A204.1 (cell line): ENCODE measurements around the gene BRF1.
"Not testable (repeated sequence)": the region's sequence is repeated elsewhere in the genome, so short reads cannot be mapped to it uniquely, and the experiment has no call there.

Experiments
- FAIRE-seq: peaks from 2 replicates; lab custom pipeline; 2012; peaks lifted over from hg19 to GRCh38; lab: Jason Lieb, UNC

The BRF1 gene

DNA sequence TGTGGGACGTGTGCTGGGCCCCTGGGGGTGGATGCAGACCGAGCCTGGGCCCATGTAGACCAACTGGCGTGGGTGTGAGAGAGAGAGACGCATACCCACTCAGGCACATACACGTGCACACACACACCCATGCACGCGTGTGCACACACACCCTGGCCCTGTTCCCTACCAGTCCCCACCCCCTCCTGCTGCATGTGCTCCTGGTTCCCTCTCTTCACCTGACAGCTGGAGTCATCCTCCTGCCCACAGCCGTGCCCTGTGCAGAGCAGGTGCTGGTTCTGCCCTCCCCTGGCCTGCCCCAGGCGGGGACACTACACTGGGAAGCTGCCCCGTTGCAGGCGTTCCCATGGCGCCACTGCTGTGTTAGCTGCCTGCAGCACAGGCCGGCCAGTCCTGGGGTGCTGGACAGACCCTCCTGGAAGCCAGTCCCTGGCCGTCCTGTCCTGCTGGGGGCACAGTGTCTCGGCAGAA lies 32.3 kb upstream of the BRF1 start:
- FAIRE-seq: no peak

DNA sequence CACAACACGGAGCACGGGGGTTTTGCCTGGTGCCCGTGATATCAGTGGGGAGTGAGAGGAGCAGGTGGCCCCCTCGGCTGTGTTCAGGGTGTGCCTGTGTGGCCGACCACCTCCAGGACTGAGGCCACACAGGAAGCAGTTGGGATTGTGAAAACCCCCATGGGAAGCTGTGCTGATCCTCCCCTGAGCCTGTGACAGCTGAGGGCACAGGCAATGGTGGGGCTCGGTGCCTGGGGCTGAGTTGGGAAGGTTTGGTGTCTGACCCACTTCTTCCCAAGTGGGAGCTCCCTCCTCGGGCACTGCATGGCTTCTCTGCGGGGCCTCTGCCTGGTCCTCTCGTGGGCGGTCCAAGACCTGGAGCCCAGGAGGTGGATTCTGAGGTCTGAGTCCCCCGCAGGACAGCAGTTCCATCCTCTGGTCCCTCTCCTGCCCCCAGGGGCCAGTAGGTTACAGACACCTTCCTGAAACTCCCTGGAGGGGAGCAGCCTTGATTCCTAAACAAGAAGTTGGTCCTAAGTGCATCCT lies 31.6 kb upstream of the BRF1 start:
- FAIRE-seq: no peak

DNA sequence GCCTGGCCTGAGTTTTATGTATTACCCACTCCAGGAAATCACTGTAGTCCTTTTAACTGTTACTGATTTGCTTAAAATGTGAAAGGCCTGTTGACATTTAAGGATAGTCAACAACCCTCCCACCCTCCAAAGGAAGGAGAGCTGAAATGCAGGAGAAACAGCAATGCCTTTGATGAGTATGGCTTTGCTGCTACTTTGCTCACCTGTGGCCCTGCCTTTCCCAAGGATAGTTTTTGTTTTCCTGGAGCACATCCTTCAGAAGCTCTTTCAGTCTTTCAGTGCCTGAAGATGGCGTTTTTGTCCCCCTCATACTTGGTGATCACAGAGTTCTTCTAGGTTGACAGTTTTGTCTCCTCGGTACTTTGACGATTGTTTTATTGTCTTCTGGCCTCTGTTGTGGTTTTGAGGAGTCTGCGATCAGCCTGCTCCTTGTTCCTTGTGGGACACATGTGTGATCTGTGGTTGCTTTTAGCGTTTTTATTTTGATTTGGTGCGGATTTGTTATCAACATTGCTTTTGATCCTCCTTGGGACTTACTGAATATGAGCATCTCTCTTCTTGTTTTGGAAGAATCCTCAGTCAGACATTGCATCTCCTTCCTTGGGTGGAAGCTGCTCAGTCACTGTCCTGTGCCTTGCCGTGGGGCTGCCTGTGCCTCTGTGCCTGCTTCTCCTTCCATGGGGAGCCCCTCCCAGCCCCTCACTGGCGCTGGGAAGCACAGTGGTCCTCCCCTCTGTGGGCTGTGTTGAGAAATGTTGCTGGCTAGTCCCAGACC lies 31.0 kb upstream of the BRF1 start:
- FAIRE-seq: no peak

DNA sequence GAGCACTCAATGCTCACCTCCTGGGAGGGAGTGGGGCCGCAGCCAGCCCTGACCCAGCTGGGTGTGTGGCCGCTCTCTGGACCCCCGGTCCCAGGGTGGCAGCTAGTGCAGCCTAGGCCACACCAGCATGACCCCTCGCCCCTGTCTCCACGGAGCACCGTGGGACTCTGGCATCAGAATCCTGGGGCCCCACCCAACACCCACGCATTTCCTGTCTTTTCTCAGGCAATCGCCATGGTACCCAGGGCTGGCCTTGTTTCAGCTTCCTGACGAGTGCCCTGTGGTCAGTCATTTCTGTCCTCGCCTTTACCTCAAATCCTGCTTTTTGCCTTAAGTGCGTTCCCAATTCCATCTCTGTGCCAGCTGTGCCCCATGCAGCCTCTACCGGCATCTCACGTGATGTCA lies 29.7 kb upstream of the BRF1 start:
- no peak for FAIRE-seq

DNA sequence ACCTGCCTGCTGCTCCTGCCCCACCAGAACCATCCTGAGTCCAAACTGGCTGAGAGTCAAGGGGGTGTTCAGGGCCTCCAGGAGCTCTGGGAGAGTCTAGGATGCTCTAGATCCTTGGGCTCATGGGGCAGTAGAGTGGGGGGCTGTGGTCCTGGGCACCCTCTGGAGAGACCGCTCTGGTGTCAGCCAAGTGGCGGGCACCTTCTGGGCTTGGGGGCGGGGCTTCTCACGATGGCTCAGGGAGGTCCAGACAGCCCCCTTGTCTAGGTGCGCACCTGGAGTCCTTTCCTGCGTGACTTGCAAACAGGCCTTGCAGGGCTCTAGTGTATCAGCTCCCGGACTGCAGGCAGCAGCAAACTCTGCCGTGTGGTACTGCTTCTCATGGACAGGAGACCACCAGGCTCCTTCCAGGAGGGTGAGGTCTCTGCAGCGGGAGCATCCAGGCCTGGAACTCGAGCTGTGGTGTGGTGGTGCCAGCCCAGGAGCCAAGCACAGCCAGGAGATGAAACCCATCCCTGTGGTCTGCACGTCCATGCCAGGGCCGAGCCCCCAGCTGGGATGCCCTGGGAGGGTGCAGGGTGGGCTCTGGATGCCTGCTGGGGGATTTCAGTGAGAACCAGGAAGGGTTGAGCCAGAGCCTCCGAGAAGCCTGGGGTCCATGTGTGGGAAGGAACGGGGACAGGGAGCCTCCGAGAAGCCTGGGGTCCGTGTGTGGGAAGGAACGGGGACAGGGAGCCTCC lies 28.8 kb upstream of the BRF1 start:
- FAIRE-seq: no peak

DNA sequence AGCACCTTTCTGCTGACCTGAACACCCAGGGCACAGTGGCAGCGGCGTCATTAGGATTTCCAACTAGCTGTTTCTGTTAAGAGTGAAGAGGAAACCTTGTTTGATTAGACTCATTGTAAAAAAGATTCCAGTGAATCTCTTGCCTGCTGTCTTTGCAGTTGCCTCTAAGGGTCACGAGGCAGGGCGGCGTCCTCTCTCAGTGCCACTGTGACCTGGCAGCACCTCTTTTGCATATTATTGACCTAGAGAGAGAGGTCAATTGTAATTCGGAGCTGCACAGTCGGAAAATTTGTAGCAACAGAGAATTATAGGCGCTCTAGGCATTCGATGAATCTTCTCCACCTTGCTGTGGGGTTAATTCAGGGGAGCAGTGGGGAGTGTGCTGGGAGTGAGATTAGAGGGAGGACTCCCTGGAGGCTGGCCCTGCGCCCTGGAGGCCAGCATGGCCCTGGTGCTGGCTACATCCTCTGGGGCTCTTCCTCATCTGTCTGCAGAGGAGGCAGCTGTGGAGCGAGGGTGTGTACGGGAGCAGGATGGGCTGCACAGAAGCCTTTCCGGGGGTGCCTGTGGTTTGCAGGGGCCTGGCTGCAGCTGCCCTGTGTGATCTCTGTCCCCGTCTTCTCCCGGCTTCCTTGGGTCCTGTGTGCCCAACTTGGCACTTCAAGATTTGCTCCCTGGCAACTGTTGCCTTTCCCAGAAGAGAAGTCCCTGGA lies 28.0 kb upstream of the BRF1 start:
- FAIRE-seq: no peak

DNA sequence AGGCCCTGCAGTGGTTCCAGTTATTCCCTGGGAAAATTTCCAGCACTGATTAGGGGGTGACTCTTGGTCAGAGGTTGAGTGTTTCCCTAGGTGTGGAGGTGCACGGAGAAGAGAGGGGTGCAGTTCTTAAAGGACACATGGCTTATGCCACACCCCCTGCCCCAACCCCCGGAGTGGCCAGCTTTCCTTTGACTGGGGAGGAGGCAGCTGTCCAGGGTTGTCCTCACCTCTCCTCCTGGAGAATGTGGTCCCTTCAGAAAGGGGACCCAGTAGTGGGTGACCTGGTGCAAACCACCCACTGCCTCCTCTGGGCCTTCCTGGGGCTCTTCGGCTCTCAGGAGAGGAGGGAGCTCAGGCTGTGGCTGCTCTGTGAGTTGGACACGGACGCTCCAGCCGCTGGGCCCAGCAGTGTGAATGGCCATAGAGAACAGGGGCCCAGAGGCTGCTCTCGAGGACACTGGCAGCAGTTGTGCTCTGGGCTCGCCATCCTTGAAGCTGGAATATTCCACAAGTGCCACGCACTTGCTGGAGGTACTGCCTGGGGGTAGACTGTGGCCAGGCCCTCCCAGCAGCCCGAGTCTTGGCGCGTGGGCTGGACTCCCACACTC lies 27.4 kb upstream of the BRF1 start:
- no peak for FAIRE-seq

DNA sequence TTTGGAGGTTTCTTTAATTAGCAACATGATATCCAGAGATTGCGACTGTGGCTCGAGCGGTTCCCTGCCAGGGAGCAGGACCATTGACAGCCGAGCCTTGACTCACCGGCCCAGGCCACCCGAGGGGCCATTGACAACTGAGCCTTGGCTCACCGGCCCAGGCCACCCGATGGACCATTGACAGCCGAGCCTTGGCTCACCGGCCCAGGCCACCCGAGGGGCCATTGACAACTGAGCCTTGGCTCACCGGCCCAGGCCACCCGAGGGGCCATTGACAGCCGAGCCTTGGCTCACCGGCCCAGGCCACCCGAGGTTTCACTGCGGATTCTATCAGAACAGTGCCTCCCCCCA lies 26.9 kb upstream of the BRF1 start:
- not testable (repeated sequence) for FAIRE-seq

DNA sequence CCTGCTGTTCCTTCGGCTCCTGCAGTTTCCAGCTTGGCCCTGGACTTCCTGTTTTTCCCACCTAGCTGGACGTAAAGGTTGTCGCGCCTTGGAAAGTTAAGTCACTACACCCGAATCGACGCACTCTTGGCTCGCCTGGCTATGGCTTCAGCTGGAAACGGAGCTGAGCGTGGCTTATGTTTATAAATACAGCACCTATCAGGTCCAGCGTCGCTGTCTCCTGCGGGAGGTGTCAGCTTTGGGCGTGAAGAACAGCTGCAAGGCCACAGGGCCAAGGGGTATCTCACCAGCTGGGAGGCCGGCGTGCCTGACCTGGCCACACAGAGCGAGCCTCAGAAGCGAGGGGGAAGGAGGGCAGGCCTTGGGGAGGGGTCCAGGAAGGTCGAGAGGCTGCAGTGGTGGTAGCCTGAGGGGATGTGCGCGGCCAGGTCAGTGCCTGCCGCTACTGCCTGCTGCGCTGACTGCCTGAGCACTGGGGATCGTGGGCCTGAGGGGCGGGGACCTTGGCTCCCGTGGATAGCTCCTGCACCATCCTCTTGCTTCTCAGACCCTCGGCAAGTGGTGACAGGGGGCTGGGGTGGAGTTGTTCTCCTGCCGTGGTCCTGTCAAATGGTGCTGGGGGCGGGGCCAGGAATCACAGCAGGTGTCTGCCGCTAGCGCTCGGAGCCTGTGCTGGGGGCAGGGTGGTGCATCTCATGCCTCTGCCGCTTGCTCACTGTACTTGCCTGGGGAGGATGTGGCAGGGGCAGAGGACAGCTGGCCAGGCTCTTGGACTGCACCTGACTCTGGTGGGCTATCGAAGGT lies 26.3 kb upstream of the BRF1 start:
- no peak for FAIRE-seq

DNA sequence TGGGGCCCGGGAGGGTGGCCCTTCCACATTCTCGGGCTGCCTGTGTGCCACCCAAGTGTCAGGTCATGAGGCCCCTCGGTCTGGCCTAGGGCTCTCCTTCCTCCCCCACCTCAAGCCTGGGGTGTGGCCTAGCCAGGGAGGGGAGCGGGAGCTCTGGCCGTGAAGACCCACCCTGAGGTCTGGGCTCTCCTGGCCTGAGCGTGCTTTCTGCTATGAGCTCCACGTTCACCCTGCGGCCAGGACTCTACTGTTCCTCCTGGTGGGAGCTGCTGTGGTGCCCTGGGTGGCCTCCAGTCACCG lies 25.7 kb upstream of the BRF1 start:
- no peak for FAIRE-seq

DNA sequence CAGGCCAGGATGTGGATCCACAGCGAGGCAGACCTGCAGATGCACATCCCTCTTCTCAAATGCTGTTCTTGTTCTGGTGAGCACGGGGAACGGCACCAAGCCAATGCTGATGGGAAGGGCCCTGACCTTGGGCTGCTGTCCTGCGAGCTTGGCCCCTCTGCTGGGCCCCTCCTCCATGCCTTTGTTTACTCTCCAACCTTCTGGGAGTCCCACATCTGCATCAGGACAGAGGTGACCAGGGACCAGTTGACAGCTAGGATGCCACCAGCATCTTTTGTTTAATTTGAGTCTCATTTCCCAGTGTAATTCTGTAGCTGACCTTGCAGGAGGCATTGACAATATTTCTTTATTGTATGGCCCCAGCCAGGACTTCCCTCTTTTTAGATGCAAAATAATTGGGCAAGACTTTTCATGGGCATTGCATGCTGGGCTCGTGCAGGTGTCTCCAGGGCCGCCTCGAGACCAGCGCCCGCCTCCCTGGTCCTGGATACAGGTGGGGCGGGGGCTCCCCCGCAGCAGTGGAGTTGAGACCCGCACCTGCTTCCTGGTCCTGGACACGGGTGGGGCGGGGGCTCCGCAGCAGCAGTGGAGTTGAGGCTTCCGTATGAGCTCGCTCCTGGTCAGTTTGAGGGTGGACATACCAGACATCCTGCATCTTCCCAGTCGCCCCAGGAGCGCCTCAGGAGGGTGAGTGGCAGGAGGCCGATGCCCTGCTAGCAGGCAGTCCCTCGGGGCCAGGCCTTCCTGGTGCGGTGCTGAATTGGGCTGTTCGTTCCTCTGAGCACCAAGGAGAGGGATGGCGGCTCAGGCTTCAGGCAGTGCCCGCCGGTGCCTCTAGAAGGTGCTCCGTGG lies 25.1 kb upstream of the BRF1 start:
- no peak for FAIRE-seq

DNA sequence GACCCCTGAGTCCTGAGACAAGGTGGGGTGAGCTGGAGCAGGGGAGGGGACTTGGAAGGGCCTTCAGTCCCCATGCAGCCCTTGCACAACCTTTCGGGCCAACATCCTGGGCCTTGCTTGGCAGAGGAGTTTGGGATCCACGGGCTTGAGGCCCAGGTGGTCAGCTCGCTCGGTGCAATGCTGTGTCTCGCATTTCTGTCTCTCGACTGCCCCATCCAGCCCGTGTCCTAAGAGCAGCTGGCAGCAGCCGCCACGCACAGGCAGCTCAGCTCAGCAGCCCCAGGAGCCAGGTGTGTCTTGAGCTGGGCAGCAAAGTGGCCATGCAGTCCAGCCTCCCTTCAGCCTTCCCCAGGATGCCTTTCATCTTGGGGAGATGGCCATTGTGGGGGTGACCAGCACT lies 24.5 kb upstream of the BRF1 start:
- FAIRE-seq: no peak

DNA sequence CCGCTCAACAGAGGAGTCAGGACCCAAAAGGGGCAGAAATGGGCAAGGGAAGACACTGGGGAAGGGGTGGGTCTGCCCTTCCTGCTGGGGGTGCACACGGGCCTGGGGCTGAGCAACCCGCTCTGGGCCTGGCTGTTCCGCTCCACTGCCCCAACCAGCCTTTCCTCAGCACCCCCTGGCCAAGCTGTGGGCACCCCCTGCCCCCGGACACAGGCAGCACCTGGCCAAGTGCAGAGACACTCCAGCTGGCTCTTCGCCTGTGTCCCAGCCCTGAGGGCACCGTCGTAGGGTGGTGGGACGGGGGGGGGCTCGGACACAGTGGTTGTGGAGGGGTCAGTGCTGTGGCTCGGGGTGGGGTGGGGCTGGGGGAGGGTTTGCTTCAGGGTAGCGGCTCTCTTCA lies 24.1 kb upstream of the BRF1 start:
- no peak for FAIRE-seq

DNA sequence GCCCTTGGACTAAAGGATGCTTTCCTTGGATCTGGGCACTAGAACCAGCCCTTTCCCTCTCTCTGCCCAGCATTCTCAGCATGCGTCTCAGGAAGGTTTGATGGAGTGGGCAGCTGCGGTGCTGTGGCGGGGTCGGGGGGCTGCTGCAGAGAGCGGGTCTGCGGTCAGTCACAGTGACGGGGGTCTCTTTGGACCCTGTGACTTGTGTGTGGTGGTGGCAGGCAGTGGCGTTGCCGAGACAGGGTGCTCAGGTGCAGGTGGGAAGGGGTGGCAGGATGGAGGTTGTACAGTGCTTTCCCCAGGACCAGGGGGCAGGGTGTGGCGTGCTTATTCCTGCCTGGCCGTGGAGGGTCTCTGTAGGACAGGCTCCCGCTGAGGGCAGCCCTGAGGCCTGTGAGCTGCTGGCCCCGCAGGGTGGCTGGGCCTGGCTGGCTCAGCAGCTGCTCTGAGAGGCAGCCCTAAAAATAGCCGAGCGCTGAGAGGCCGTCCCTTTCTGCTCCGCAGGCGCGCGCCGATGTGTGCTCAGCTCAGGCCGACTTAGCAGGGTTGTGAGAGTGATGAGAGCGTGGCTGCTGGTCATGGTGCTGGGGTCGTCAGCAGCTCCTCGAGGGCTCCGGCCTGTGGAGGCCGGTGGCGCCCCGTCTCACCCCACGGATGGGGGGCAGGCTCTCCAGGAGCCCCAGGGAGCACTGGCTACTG lies 23.4 kb upstream of the BRF1 start:
- FAIRE-seq: no peak

DNA sequence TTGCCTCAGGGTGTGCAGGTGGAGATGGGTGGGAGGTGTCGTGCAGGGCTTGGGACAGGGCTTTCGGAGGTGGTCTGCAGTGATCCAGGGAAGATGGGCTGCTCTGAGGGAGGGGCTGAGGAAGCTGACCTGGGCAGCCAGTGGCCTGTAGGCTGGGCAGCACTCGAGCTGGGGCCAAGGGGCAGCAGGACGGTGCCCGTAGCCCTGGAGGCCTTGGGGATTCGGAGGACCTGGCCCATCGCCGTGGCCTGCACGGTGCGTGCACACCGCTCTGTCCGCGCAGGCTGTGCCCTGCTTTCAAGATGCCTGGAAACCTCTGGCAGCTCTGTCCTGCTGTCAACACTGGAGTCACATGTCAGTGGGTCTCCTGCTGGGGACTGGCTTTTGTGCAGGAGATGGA lies 22.9 kb upstream of the BRF1 start:
- FAIRE-seq: no peak

DNA sequence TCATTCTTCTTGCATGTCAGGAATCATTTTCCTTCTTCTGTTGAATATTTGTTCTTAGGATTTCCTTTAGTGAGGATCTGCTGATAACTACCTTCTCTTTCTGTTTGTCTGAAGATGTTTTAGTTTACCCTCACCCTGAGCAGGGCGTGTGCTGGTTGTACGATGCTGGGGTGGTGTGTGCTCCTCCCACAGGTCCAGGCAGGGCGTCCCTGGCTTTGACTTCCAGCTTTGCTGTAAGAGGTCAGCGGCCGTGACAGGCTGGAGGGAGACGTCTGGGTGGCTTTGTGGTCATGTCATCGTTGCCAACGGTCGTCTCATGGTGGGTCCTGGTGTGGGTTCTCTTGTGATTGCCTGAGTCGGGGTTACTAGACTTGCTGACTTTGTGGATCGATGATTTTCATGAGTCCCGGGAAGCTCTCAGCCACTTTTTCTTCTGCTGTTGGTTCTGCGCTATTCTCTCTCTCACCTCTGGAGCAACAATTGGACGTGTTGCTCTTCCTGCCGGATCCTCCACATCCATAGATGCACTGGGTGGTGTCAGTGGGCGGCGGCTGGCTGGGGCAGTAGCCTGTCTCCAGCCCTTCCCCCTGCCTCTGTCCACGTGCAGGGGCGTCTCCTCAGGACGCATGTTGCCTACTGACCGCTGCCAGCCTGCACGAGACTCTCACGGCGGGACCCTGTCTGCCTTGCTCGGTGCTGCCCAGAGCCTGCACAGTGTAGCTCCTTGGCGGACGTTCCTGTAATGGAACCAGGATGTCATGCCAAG lies 22.2 kb upstream of the BRF1 start:
- no peak for FAIRE-seq

DNA sequence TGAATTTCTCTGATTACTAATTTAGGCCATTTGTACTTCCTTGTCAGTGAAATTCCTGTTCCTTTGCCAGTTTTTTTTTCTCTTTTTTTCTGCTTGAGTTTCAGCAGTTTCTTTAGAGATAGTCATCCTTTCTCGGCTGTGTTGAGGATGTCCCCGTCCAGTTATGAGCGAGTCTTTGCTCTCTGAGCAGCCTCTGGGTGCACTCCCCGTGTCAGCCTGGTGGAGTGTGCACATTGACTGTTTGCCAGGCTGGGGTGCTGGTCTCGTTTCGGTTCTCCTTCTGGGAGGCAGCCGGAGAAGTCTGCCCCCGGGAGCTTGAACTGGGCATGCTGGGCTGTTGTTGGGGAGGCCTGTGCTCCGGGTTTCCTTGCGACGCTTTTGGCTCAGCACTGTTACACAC lies 16.7 kb upstream of the BRF1 start:
- FAIRE-seq: no peak

DNA sequence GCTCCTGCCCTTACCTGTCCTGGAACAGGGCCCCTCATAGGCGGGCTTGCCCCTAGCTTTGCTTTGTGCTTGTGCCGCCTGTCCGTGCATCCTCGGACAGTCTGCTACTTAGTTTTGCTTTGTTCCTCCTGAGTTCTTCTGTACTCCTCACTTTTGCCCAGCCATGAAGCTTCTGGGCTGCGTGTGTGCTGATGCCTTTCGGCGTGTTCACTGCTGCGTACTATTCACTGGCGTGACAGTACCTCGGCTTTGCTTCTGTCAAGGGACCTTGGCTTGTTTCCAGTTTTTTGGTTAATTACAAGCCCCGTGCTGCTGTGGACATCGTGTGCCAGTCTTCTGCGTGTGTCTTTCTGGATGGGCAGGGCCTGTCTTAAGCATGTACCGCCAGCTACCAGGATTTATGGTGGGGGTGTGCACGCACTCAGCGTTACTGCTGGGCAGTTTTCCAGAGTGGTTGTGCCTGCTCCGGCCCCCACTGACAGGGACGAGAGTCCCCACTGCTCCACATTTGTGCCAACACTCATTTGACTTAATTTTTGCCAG lies 16.2 kb upstream of the BRF1 start:
- FAIRE-seq: no peak

DNA sequence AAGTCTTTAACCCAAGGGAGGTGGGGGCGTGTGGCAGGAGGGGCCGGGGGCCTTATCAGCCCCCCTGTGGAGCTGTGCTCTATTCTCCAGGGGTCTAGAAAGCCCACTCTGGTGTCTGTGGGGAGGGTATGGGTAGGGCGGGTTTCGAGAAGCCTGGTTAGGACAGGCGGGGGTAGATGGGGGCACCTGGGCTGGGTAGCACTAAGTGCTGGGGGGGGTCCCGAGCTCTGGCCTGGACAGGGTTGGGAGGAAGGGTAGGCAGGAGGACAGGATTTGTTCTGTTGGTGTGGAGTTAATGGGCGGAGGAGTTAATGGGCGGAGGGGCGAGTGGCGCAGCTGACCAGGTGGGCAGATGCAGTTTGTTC lies 15.8 kb upstream of the BRF1 start:
- FAIRE-seq: no peak
